OCI-LY1 (cell line): ENCODE measurements around the gene RAB11FIP4.
"Not testable (repeated sequence)": the region's sequence is repeated elsewhere in the genome, so short reads cannot be mapped to it uniquely, and the experiment has no call there.

ENCODE experiments used
- H2AFZ ChIP-seq: fragments of 200-600 bp; sonication (generic), shearing (Covaris generic); 2 replicates; pipeline ENCODE4 v1.6.0; 2014; ENCODE audit warnings: antibody characterized with exemption, mild to moderate bottlenecking, low read length
- H3F3A ChIP-seq: fragments of 200-600 bp; sonication (generic), shearing (Covaris generic); 2 replicates; pipeline ENCODE4 v1.6.0; 2014; ENCODE audit warnings: mild to moderate bottlenecking, antibody characterized with exemption, low read length, moderate library complexity; ENCODE audit not compliant: insufficient read depth
- H3K27ac ChIP-seq: fragments of 200-600 bp; sonication (generic); 2 replicates; pipeline ENCODE4 v1.5.1; 2014; ENCODE audit warnings: low read length, mixed run types, mild to moderate bottlenecking, low read depth; ENCODE audit not compliant: poor library complexity, severe bottlenecking
- H3K27me3 ChIP-seq: fragments of 200-600 bp; sonication (generic); 2 replicates; pipeline ENCODE4 v1.6.0; 2014; ENCODE audit warnings: antibody characterized with exemption, mild to moderate bottlenecking, low read length, moderate library complexity; ENCODE audit not compliant: insufficient read depth
- H3K36me3 ChIP-seq: fragments of 200-600 bp; sonication (generic); 2 replicates; pipeline ENCODE4 v1.6.1; 2014; ENCODE audit warnings: mild to moderate bottlenecking, antibody characterized with exemption, low read length, moderate library complexity, mixed read lengths; ENCODE audit not compliant: insufficient read depth
- H3K4me1 ChIP-seq: fragments of 200-600 bp; sonication (generic); 2 replicates; pipeline ENCODE4 v1.5.1; 2014; ENCODE audit warnings: mild to moderate bottlenecking, low read length, moderate library complexity; ENCODE audit not compliant: insufficient read depth, severe bottlenecking
- H3K4me2 ChIP-seq: fragments of 200-600 bp; sonication (generic), shearing (Covaris generic); 2 replicates; pipeline ENCODE4 v1.6.1; 2014; ENCODE audit warnings: low read length
- H3K4me3 ChIP-seq: fragments of 200-600 bp; sonication (generic); 2 replicates; pipeline ENCODE4 v1.5.1; 2014; ENCODE audit warnings: low read length, low read depth, mild to moderate bottlenecking, mixed read lengths; ENCODE audit not compliant: poor library complexity, severe bottlenecking
- H3K79me2 ChIP-seq: fragments of 200-600 bp; shearing (Covaris generic); 2 replicates; pipeline ENCODE4 v1.6.1; 2016; ENCODE audit warnings: mixed run types, low read length, mixed read lengths; ENCODE audit not compliant: insufficient read depth
- H3K9ac ChIP-seq: fragments of 200-600 bp; sonication (generic), shearing (Covaris generic); 2 replicates; pipeline ENCODE4 v1.6.1; 2014; ENCODE audit warnings: mild to moderate bottlenecking, low read length, mixed read lengths
- H3K9me2 ChIP-seq: fragments of 200-600 bp; sonication (generic), shearing (Covaris generic); 2 replicates; pipeline ENCODE4 v1.6.1; 2014; ENCODE audit warnings: low read depth, mild to moderate bottlenecking, low read length, mixed read lengths
- H3K9me3 ChIP-seq: fragments of 200-600 bp; shearing (Covaris generic); 2 replicates; pipeline ENCODE4 v1.6.1; 2014; ENCODE audit warnings: low read length, mixed read lengths
- H4K20me1 ChIP-seq: fragments of 200-600 bp; sonication (generic), shearing (Covaris generic); 2 replicates; pipeline ENCODE4 v1.6.0; 2016; ENCODE audit warnings: mild to moderate bottlenecking, low read length; ENCODE audit not compliant: insufficient read depth
- EZH2 ChIP-seq: fragments of 200-600 bp; sonication (generic), shearing (Covaris generic); IDR thresholded peaks from 2 replicates; pipeline ENCODE4 v1.8.0; 2017; ENCODE audit warnings: borderline replicate concordance, mixed run types, mild to moderate bottlenecking, antibody characterized with exemption, low read length, moderate library complexity, mixed read lengths
- TF ChIP-seq, protein P1 (sequence below): fragments of 200-600 bp; sonication (generic), shearing (Covaris generic); IDR thresholded peaks from 2 replicates; pipeline ENCODE4 v1.5.1; 2017; ENCODE audit warnings: mild to moderate bottlenecking, antibody characterized with exemption, low read length, moderate library complexity, mixed read lengths

Gene RAB11FIP4

DNA sequence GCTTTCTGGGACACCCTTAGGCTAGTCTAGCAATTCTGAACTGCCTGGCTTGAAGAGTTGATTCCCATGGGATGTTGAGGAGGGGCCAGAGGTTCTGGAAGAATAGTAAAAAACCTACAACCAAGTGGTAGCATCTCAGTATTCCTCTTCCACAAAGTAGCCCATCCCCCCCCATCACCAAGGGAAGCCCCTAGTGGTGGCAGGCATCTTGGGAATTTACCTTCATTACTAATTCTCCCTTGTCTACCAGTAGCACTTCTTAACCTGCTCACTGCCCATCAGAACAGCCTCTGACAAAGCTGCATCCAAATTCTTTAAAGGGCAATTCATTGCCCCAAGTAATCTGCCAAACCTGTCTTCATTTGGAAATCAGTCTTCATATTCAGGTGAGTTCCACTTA is 12.8 kb upstream of the RAB11FIP4 start:
- no peak for TF ChIP-seq EZH2
- TF ChIP-seq, protein P1, sequence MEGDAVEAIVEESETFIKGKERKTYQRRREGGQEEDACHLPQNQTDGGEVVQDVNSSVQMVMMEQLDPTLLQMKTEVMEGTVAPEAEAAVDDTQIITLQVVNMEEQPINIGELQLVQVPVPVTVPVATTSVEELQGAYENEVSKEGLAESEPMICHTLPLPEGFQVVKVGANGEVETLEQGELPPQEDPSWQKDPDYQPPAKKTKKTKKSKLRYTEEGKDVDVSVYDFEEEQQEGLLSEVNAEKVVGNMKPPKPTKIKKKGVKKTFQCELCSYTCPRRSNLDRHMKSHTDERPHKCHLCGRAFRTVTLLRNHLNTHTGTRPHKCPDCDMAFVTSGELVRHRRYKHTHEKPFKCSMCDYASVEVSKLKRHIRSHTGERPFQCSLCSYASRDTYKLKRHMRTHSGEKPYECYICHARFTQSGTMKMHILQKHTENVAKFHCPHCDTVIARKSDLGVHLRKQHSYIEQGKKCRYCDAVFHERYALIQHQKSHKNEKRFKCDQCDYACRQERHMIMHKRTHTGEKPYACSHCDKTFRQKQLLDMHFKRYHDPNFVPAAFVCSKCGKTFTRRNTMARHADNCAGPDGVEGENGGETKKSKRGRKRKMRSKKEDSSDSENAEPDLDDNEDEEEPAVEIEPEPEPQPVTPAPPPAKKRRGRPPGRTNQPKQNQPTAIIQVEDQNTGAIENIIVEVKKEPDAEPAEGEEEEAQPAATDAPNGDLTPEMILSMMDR: peak; percentile 6; the same call in 1 of the 2 replicates
- Histone ChIP-seq H3K9me3 (no peaks in the 10 kb centered on the region), H3K79me2 (no peaks in the 10 kb centered on the region), H3K4me1 (peaks cover 11% of the 10 kb centered on the region), H3K9ac (no peak overlapping the region), H3K27me3 (no peaks in the 10 kb centered on the region), H2AFZ (no peak overlapping the region), H3K4me3 (no peak overlapping the region), H3K36me3 (no peaks in the 10 kb centered on the region), H4K20me1 (no peaks in the 10 kb centered on the region), H3K27ac (no peak overlapping the region), H3K4me2 (no peak overlapping the region), H3F3A (no peaks in the 10 kb centered on the region), H3K9me2 (no peaks in the 10 kb centered on the region)

DNA sequence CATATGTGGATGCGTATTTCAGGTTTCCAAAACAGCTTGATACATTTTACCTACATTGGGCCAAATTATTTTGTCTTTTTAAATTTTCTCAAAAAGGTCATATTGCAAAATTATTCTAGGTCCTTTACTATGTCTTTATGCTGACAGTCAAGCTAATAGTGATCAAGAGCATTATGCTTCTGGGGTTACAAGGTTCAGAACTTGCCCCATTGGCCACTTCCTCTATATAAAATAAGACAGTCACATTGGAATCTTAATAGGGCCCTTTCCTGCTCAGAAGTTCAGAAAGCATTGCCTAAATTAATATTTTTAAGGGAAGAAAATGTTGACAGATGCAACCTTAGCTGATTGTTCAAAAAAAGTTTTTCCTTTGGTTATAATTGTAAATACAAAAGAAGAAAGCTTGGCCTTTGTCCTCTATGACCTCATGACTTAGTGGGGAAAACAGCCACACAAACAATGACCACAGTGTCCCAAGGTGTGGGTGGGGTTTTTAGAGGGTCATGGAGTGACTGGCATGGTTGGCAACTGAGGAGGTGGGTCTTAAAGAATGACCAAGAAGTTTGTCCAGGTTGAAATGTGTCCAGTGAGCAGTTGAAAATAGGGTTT is 11.8 kb upstream of the RAB11FIP4 start:
- TF ChIP-seq, protein P1: no peak
- no peak for TF ChIP-seq EZH2

DNA sequence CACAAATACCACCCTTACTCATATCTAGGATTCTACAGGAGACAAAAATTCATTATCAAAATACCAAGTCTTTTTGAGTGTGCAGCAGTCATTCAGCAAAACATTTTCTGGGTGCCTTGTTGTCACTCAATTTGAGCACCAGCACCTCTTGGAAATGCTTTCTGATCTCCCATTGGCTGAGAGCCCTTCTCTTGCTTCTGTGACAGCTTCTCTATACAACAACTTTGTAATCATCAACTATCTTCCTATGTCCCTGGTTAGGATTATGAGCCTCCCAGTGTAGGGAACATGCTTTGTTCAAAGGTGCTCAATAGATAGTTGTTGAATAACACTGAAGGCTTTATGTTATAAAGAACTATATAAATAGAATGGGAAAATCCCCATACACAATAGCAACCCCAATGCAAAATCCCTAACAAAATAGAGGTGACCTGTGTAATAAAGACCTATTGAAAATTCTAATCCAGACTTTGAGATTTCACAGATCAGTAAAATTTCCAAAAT is 10.3 kb upstream of the RAB11FIP4 start:
- Histone ChIP-seq H4K20me1 (no peaks in the 10 kb centered on the region), H3K27ac (no peak overlapping the region), H3K79me2 (no peaks in the 10 kb centered on the region), H3F3A (no peaks in the 10 kb centered on the region), H3K9me2 (no peaks in the 10 kb centered on the region), H3K36me3 (no peaks in the 10 kb centered on the region), H3K4me1 (no peaks in the 10 kb centered on the region), H3K9ac (no peak overlapping the region), H3K4me2 (no peak overlapping the region), H3K4me3 (no peak overlapping the region), H2AFZ (no peak overlapping the region), H3K27me3 (no peaks in the 10 kb centered on the region), H3K9me3 (no peaks in the 10 kb centered on the region)
- TF ChIP-seq, protein P1: no peak
- TF ChIP-seq EZH2: no peak

More for the DNA sequence above, 11.8 kb upstream of the RAB11FIP4 start:
- Histone ChIP-seq H3K4me1 (peaks cover under 1% of the 10 kb centered on the region), H3K36me3 (no peaks in the 10 kb centered on the region), H3F3A (no peaks in the 10 kb centered on the region), H3K9ac (no peak overlapping the region), H3K9me3 (no peaks in the 10 kb centered on the region), H3K27ac (no peak overlapping the region), H3K9me2 (no peaks in the 10 kb centered on the region), H3K79me2 (no peaks in the 10 kb centered on the region), H3K4me2 (no peak overlapping the region), H2AFZ (no peak overlapping the region), H3K27me3 (no peaks in the 10 kb centered on the region), H3K4me3 (no peak overlapping the region), H4K20me1 (no peaks in the 10 kb centered on the region)

DNA sequence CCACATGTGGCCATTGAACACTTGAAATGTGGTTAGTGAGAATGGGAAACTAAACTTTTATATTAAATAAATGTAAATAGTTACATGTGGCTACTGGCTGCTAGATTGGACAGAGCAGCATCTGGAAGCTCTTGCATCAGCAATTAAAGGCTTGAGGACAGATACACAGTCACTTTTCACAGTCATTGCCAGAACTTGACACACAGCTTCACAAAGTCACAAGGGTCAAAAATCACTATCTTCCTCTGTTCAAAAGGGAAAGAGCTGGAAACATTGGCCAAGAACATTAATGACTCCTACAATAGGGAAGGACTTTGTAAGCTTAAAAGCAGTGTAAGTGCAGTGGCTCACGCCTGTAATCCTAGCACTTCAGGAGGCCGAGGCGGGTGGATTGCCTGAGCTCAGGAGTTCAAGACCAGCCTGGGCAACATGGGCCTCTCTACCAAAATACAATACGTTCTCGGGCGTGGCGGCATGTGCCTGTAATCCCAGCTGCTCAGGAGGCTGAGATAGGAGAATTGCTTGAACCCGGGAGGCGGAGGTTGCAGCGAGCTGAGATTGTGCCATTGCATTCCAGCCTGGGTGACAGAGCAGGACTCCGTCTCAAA is 8.7 kb upstream of the RAB11FIP4 start:
- not testable (repeated sequence) for H3K9me3 ChIP-seq, H3F3A ChIP-seq, H3K4me2 ChIP-seq, H4K20me1 ChIP-seq, H3K9ac ChIP-seq, H3K9me2 ChIP-seq, H3K27ac ChIP-seq, H3K27me3 ChIP-seq, H3K4me1 ChIP-seq, H2AFZ ChIP-seq, H3K36me3 ChIP-seq, H3K4me3 ChIP-seq, H3K79me2 ChIP-seq
